ENCODE results near the gene TLNRD1. TPM values are rescaled to one million over a fixed set of nuclear protein-coding genes. Genes with fewer than 3 reads are reported as not detected.
"Not testable (repeated sequence)": the region's sequence is repeated elsewhere in the genome, so short reads cannot be mapped to it uniquely, and the experiment has no call there.

The TLNRD1 gene
- polyA plus RNA-seq, 1 donor (not counting 4 experiments of a cell fraction or from before 2014, with no cell fraction given), result 3.1 TPM

GRCh38 chr15:80953001-80953952 is 47.4 kb upstream of the TLNRD1 start:
- Histone ChIP-seq H2AFZ (ENCODE audit: control insufficient read depth, low read length) (no peak overlapping the region), H3K4me2 (ENCODE audit: control insufficient read depth, extremely low read depth, insufficient read depth, low read depth, low read length) (no peak overlapping the region), H3K9me1 (ENCODE audit: control insufficient read depth, extremely low read depth, insufficient read depth, low read length) (peaks cover 3% of the 10 kb centered on the region), H3K4me3 (ENCODE audit: control insufficient read depth in 2 of 3, extremely low read depth in 1 of 3, insufficient read depth in 2 of 3, low read depth in 1 of 3, low read length in 3 of 3) (no peak overlapping the region), H3K9me3 (ENCODE audit: control insufficient read depth, low read depth, low read length) (no peaks in the 10 kb centered on the region), H3K36me3 (ENCODE audit: control insufficient read depth in 2 of 2, extremely low read depth in 1 of 2, insufficient read depth in 2 of 2, low read length in 2 of 2) (peaks cover 6 to 11% of the 10 kb centered on the region in 2 experiments), H3K27me3 (ENCODE audit: control insufficient read depth, extremely low read depth, insufficient read depth, low read length) (no peaks in the 10 kb centered on the region), H4K20me1 (ENCODE audit: control insufficient read depth, extremely low read depth, insufficient read depth, low read length) (peaks cover 3% of the 10 kb centered on the region), H3K27ac (ENCODE audit: control insufficient read depth, insufficient read depth, low read length) (no peak overlapping the region), H3K79me2 (ENCODE audit: control insufficient read depth, insufficient read depth, low read length) (no peaks in the 10 kb centered on the region), H3K4me1 (ENCODE audit: control insufficient read depth, extremely low read depth, insufficient read depth, low read length) (peaks cover 23% of the 10 kb centered on the region), H3K9ac (ENCODE audit: control insufficient read depth, extremely low read depth, insufficient read depth, low read length) (no peak overlapping the region)
- no peak for FAIRE-seq
- no peak for TF ChIP-seq EZH2 (IDR thresholded peaks at IDR 0.05; ENCODE audit: low read length)
- dilution Hi-C loops (cut with MboI; ENCODE audit: extremely low pct_ligation_motif_present, low sequenced_read_pairs), result no loop called here
- no peak for DNase-seq (ENCODE audit: low read depth, low spot score)

DNA sequence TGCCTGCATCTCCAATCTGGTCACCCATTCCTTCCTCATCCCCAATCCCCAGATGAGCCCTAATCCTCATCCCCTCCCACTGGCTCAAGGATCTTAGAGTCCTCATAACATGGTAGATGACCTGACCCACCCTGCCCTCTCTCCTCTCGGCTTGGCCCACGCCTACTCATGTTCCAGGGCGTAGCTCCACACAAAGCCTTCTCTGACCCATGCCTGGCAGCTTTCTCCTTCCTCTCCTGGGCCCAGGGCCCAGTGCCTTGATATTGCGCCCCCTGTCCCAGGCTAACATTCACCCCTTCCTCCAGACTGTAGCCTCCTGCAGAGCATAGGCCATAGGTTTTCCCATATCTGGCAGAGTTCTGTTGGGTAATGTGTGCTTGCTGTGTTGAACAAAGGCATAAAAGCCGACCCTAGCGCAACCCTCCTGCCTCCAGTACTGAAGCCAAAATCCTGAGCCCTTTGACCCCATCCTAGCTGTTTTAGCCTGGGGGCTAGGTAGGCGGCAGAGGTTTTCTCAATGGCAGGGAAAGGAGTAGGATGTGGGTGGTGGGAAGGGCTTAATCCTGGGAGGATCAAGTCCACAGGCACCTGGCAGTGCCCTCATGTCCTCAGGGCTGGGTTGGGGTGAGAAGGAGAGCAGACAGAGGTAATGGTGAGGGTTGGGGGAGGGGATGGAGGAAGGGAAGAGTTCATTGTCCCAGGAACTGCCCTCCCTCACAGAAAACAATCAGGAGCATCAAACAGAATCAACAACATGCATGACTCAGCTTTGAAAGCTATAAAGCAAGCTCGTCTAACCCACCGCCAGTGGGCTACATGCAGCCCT is 46.6 kb upstream of the TLNRD1 start:
- Histone ChIP-seq H3K9ac (ENCODE audit: control insufficient read depth, extremely low read depth, insufficient read depth, low read length) (no peak overlapping the region), H3K79me2 (ENCODE audit: control insufficient read depth, insufficient read depth, low read length) (no peaks in the 10 kb centered on the region), H3K27me3 (ENCODE audit: control insufficient read depth, extremely low read depth, insufficient read depth, low read length) (no peaks in the 10 kb centered on the region), H3K4me3 (ENCODE audit: control insufficient read depth in 2 of 3, extremely low read depth in 1 of 3, insufficient read depth in 2 of 3, low read depth in 1 of 3, low read length in 3 of 3) (no peak overlapping the region), H3K36me3 (ENCODE audit: control insufficient read depth in 2 of 2, extremely low read depth in 1 of 2, insufficient read depth in 2 of 2, low read length in 2 of 2) (peaks cover 3 to 5% of the 10 kb centered on the region in 2 experiments), H3K27ac (ENCODE audit: control insufficient read depth, insufficient read depth, low read length) (no peak overlapping the region), H3K4me2 (ENCODE audit: control insufficient read depth, extremely low read depth, insufficient read depth, low read depth, low read length) (no peak overlapping the region), H2AFZ (ENCODE audit: control insufficient read depth, low read length) (no peak overlapping the region), H4K20me1 (ENCODE audit: control insufficient read depth, extremely low read depth, insufficient read depth, low read length) (peaks cover 3% of the 10 kb centered on the region), H3K9me1 (ENCODE audit: control insufficient read depth, extremely low read depth, insufficient read depth, low read length) (peaks cover 3% of the 10 kb centered on the region), H3K9me3 (ENCODE audit: control insufficient read depth, low read depth, low read length) (no peaks in the 10 kb centered on the region), H3K4me1 (ENCODE audit: control insufficient read depth, extremely low read depth, insufficient read depth, low read length) (peaks cover 23% of the 10 kb centered on the region)
- FAIRE-seq (no peak), DNase-seq (ENCODE audit: low read depth, low spot score) (no peak)
- dilution Hi-C loops (cut with MboI; ENCODE audit: extremely low pct_ligation_motif_present, low sequenced_read_pairs), result no loop called here
- TF ChIP-seq EZH2 (IDR thresholded peaks at IDR 0.05; ENCODE audit: low read length) (no peak), CTCF (optimal IDR thresholded peaks at IDR 0.05 in 1 of 3, IDR thresholded peaks at IDR 0.05 in 1 of 3, conservative IDR thresholded peaks at IDR 0.05 in 1 of 3; ENCODE audit: extremely low read depth in 1 of 3, insufficient read depth in 2 of 3, low read length in 3 of 3) (no peak)

GRCh38 chr15:80955571-80956452 is 44.9 kb upstream of the TLNRD1 start:
- H3K79me2 ChIP-seq (ENCODE audit: control insufficient read depth, insufficient read depth, low read length); H3K27me3 ChIP-seq (ENCODE audit: control insufficient read depth, extremely low read depth, insufficient read depth, low read length); H2AFZ ChIP-seq (ENCODE audit: control insufficient read depth, low read length); dilution Hi-C loops (cut with MboI; ENCODE audit: extremely low pct_ligation_motif_present, low sequenced_read_pairs); H3K36me3 ChIP-seq (ENCODE audit: control insufficient read depth in 2 of 2, extremely low read depth in 1 of 2, insufficient read depth in 2 of 2, low read length in 2 of 2); H3K4me3 ChIP-seq (ENCODE audit: control insufficient read depth in 2 of 3, extremely low read depth in 1 of 3, insufficient read depth in 2 of 3, low read depth in 1 of 3, low read length in 3 of 3); H3K9ac ChIP-seq (ENCODE audit: control insufficient read depth, extremely low read depth, insufficient read depth, low read length); H3K9me1 ChIP-seq (ENCODE audit: control insufficient read depth, extremely low read depth, insufficient read depth, low read length); H4K20me1 ChIP-seq (ENCODE audit: control insufficient read depth, extremely low read depth, insufficient read depth, low read length); H3K9me3 ChIP-seq (ENCODE audit: control insufficient read depth, low read depth, low read length): not testable (repeated sequence)
- Histone ChIP-seq H3K4me2 (ENCODE audit: control insufficient read depth, extremely low read depth, insufficient read depth, low read depth, low read length) (peak overlapping the region; percentile 37), H3K27ac (ENCODE audit: control insufficient read depth, insufficient read depth, low read length) (peak overlapping the region; percentile 45), H3K4me1 (ENCODE audit: control insufficient read depth, extremely low read depth, insufficient read depth, low read length) (peaks cover 23% of the 10 kb centered on the region)
- DNase-seq (ENCODE audit: low read depth, low spot score) (peak; percentile 80), FAIRE-seq (peak; percentile 71)

Measured in keratinocyte (primary cell).